ENCODE results near the gene PLPPR2. TPM values are rescaled to one million over a fixed set of nuclear protein-coding genes. Genes with fewer than 3 reads are reported as not detected.
"Not testable (repeated sequence)": the region's sequence is repeated elsewhere in the genome, so short reads cannot be mapped to it uniquely, and the experiment has no call there.

The PLPPR2 gene
- total RNA-seq, 2 donors from 2014 or later: 4.8 to 8.0 TPM

GRCh38 chr19:11331502-11331901, 23.7 kb upstream of the PLPPR2 start:
- intact Hi-C loops (cut with DNase I): no loop called here

GRCh38 chr19:11332822-11333221, 22.4 kb upstream of the PLPPR2 start:
- Histone ChIP-seq H3K36me3 (no peaks in the 10 kb centered on the region), H3K4me3 (no peak overlapping the region), H3K27me3 (no peaks in the 10 kb centered on the region), H3K9ac (ENCODE audit: low read depth in 2 of 2, low read length in 2 of 2) (no peak overlapping the region), H3K4me1 (peaks cover under 1% of the 10 kb centered on the region), H3K9me3 (no peaks in the 10 kb centered on the region), H3K27ac (no peak overlapping the region)
- DNase-seq: no peak
- intact Hi-C loops (cut with DNase I): no loop called here
- TF ChIP-seq, protein P1, sequence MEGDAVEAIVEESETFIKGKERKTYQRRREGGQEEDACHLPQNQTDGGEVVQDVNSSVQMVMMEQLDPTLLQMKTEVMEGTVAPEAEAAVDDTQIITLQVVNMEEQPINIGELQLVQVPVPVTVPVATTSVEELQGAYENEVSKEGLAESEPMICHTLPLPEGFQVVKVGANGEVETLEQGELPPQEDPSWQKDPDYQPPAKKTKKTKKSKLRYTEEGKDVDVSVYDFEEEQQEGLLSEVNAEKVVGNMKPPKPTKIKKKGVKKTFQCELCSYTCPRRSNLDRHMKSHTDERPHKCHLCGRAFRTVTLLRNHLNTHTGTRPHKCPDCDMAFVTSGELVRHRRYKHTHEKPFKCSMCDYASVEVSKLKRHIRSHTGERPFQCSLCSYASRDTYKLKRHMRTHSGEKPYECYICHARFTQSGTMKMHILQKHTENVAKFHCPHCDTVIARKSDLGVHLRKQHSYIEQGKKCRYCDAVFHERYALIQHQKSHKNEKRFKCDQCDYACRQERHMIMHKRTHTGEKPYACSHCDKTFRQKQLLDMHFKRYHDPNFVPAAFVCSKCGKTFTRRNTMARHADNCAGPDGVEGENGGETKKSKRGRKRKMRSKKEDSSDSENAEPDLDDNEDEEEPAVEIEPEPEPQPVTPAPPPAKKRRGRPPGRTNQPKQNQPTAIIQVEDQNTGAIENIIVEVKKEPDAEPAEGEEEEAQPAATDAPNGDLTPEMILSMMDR (IDR thresholded peaks at IDR 0.05): no peak

More at GRCh38 chr19:11331502-11331901, 23.7 kb upstream of the PLPPR2 start:
- no peak overlapping the region for H3K4me3 ChIP-seq
- H3K27me3 ChIP-seq: no peaks in the 10 kb centered on the region
- H3K36me3 ChIP-seq: no peaks in the 10 kb centered on the region
- no peaks in the 10 kb centered on the region for H3K4me1 ChIP-seq
- TF ChIP-seq, protein P1 (IDR thresholded peaks at IDR 0.05): no peak
- no peak for DNase-seq
- H3K9me3 ChIP-seq: no peaks in the 10 kb centered on the region
- H3K9ac ChIP-seq (ENCODE audit: low read depth in 2 of 2, low read length in 2 of 2): no peak overlapping the region
- no peak overlapping the region for H3K27ac ChIP-seq

GRCh38 chr19:11333838-11334237, 21.4 kb upstream of the PLPPR2 start:
- H3K36me3 ChIP-seq; intact Hi-C loops (cut with DNase I): not testable (repeated sequence)

DNA sequence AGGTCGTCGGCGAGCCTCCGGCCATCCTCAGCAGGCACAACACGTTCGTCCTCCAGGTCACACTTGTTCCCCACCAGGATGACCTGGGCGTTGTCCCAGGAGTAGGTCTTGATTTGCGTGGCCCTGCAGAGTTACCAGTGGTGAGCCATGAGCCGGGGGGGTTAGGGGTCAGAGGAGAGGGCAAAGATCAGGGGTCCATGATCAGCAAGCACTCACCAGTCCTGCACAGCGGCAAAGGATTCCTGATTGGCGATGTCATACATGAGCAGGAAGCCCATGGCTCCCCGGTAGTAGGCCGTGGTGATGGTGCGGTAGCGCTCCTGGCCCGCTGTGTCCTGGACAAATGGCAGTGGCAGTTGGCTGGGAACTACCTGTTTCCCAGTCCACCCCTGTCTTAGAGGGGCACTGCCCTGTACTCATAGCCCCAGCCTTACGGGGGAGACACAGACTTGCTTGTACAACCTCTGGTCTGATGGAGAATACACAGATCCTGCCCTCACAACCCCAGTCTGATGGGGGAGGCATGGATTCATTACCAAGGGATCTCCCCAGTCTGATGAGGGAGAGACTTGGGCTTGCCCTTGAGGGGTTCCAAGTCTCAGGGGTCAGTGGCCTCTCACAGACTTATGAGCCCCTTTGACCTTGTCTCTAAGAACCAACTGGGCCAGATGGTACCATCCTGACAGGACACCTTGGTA, 19.6 kb upstream of the PLPPR2 start:
- H3K4me3 ChIP-seq: no peak overlapping the region
- H3K27ac ChIP-seq: no peak overlapping the region
- H3K4me1 ChIP-seq: peaks cover 6% of the 10 kb centered on the region
- no peak for DNase-seq
- no peaks in the 10 kb centered on the region for H3K9me3 ChIP-seq
- TF ChIP-seq, protein P1 (IDR thresholded peaks at IDR 0.05): no peak
- H3K36me3 ChIP-seq: no peaks in the 10 kb centered on the region
- no peaks in the 10 kb centered on the region for H3K27me3 ChIP-seq
- intact Hi-C loops (cut with DNase I): no loop called here
- H3K9ac ChIP-seq (ENCODE audit: low read depth in 2 of 2, low read length in 2 of 2): no peak overlapping the region

More at GRCh38 chr19:11333838-11334237, 21.4 kb upstream of the PLPPR2 start:
- H3K9ac ChIP-seq (ENCODE audit: low read depth in 2 of 2, low read length in 2 of 2); H3K4me1 ChIP-seq; H3K9me3 ChIP-seq; H3K27me3 ChIP-seq; H3K4me3 ChIP-seq; H3K27ac ChIP-seq: not testable (repeated sequence)
- peak; percentile 47 for DNase-seq

DNA sequence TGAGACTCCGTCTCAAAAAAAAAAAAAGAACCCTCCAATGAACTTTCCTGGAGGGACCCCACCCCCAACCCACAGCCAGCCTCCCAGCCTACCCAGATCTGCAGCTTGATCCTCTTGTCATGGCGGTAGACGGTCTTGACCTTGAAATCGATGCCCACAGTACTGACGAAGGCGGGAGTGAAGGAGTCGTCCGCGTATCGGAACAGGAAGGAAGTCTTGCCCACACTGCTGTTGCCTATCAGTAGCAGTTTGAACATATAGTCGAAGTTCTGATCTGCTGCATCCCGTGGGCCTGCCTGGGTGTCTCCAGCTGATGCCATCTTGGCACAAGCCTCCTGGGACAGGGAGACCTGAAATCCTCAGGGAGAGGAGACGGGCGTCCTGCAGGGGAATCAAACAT, 18.2 kb upstream of the PLPPR2 start:
- intact Hi-C loops (cut with DNase I): no loop called here
- H3K9ac ChIP-seq (ENCODE audit: low read depth in 2 of 2, low read length in 2 of 2): no peak overlapping the region

DNA sequence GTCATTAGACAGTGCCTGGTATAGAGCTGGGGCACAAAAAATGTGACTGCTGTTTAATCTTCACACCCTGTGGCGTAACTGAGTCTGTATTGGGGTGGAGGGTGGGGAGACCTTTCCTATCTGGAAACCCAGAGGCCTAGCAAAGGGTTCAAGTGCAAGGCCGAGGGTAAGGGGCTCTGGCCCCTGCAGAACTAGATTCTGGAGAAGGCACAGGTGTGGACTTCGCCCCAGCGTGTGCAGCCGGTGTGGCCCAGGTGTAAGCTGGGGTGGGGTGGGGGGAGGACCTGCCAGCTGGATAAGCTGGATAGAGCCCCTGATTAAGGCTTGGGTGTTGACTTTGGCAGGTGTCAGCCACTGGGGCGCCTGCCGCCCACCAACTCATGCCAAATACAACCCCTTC, 17.1 kb upstream of the PLPPR2 start:
- Histone ChIP-seq H3K27me3 (no peaks in the 10 kb centered on the region), H3K4me3 (peak overlapping the region; percentile 65), H3K9me3 (no peaks in the 10 kb centered on the region), H3K4me1 (peaks cover 6% of the 10 kb centered on the region), H3K36me3 (no peaks in the 10 kb centered on the region), H3K27ac (no peak overlapping the region), H3K9ac (ENCODE audit: low read depth in 2 of 2, low read length in 2 of 2) (peak overlapping the region; percentile 63 to 75)
- TF ChIP-seq, protein P1 (IDR thresholded peaks at IDR 0.05): no peak
- DNase-seq: peak; percentile 70
- intact Hi-C loops (cut with DNase I): no loop called here

More for the DNA sequence above, 18.2 kb upstream of the PLPPR2 start:
- H3K4me3 ChIP-seq: no peak overlapping the region
- DNase-seq: no peak
- H3K36me3 ChIP-seq: no peaks in the 10 kb centered on the region
- H3K27ac ChIP-seq: no peak overlapping the region
- no peaks in the 10 kb centered on the region for H3K9me3 ChIP-seq
- TF ChIP-seq, protein P1 (IDR thresholded peaks at IDR 0.05): no peak
- no peaks in the 10 kb centered on the region for H3K27me3 ChIP-seq
- H3K4me1 ChIP-seq: peaks cover 6% of the 10 kb centered on the region

All from colonic mucosa (tissue), 4 donors.